B cell (primary cell): ENCODE results near the gene ACSM6.

Source experiments
- CTCF ChIP-seq: fragments of 200-600 bp; IDR thresholded peaks from one replicate; pipeline ENCODE4 v1.8.0; 2022; ENCODE audit warnings: antibody characterized with exemption, mild to moderate bottlenecking
- EZH2 ChIP-seq: IDR thresholded peaks from 2 replicates; pipeline ENCODE4 v1.6.1; 2012; ENCODE audit warnings: borderline replicate concordance, low read depth, mild to moderate bottlenecking, moderate library complexity, low read length; ENCODE audit not compliant: insufficient read depth, poor library complexity, severe bottlenecking

- TF ChIP-seq CTCF (peak; percentile 16), EZH2 (no peak)
These were observed 49.2 kb downstream of the ACSM6 start for GRCh38 chr10:95243318-95243617.
